ENCODE data around the gene BMP6. TPM values are rescaled to one million over a fixed set of nuclear protein-coding genes. Genes with fewer than 3 reads are reported as not detected.

The BMP6 gene
- total and polyA plus RNA-seq, 9 donors: 0.51 to 2.4 (median 1.4) TPM

- WGBS (ENCODE audit: insufficient coverage): 93% methylated on average over 2 of the region's 4 CpGs
- H3K4me3 ChIP-seq (ENCODE audit: low read length): no peak overlapping the region
Measured at GRCh38 chr6:7836371-7837026, 110.6 kb downstream of the BMP6 start.

GRCh38 chr6:7841781-7842468, 116.0 kb downstream of the BMP6 start:
- 63% methylated on average over 2 of the region's 3 CpGs for WGBS (ENCODE audit: insufficient coverage)
- Histone ChIP-seq H3K4me1 (ENCODE audit: control insufficient read depth, insufficient read depth, low read length) (peaks cover under 1% of the 10 kb centered on the region), H3K36me3 (ENCODE audit: control insufficient read depth, insufficient read depth, low read length) (no peaks in the 10 kb centered on the region), H3K9me3 (replicated peaks; ENCODE audit: control insufficient read depth, low read depth, low read length) (no peaks in the 10 kb centered on the region), H3K4me3 (ENCODE audit: low read length) (no peak overlapping the region), H3K27me3 (ENCODE audit: control insufficient read depth, insufficient read depth, low read length) (no peaks in the 10 kb centered on the region), H3K27ac (ENCODE audit: low read length) (no peak overlapping the region)
- DNase-seq: no peak

More at GRCh38 chr6:7836371-7837026, 110.6 kb downstream of the BMP6 start:
- no peaks in the 10 kb centered on the region for H3K4me1 ChIP-seq (ENCODE audit: control insufficient read depth, insufficient read depth, low read length)
- H3K9me3 ChIP-seq (replicated peaks; ENCODE audit: control insufficient read depth, low read depth, low read length): no peaks in the 10 kb centered on the region
- DNase-seq: no peak
- no peaks in the 10 kb centered on the region for H3K27me3 ChIP-seq (ENCODE audit: control insufficient read depth, insufficient read depth, low read length)
- no peaks in the 10 kb centered on the region for H3K36me3 ChIP-seq (ENCODE audit: control insufficient read depth, insufficient read depth, low read length)
- H3K27ac ChIP-seq (ENCODE audit: low read length): no peak overlapping the region

GRCh38 chr6:7846966-7847818, 121.3 kb downstream of the BMP6 start:
- Histone ChIP-seq H3K27me3 (ENCODE audit: control insufficient read depth, insufficient read depth, low read length) (no peaks in the 10 kb centered on the region), H3K9me3 (replicated peaks; ENCODE audit: control insufficient read depth, low read depth, low read length) (peaks cover 2% of the 10 kb centered on the region), H3K4me3 (ENCODE audit: low read length) (no peak overlapping the region), H3K27ac (ENCODE audit: low read length) (no peak overlapping the region), H3K4me1 (ENCODE audit: control insufficient read depth, insufficient read depth, low read length) (peaks cover 4% of the 10 kb centered on the region), H3K36me3 (ENCODE audit: control insufficient read depth, insufficient read depth, low read length) (no peaks in the 10 kb centered on the region)
- peak; percentile 46 for DNase-seq
- 51% methylated on average over 4 of the region's 7 CpGs for WGBS (ENCODE audit: insufficient coverage)

DNA sequence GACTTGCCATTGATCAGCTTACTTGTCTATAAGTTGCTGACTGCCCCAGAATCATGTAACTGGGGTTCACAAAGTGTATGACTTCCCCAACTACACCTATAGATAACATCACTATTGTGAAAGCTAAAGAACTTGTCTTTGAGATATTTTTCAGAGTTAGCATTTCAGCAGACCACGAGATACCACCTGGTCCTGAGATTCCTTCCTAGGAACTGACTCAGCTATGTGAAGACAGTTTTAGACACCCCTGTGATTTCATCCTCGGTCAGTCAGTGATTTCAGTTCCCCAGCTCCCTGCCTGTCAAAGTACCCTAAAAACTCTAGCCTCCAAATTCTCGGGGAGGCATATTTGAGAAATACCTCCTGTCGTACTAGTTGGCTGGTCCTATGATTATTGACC, 122.3 kb downstream of the BMP6 start:
- no peaks in the 10 kb centered on the region for H3K27me3 ChIP-seq (ENCODE audit: control insufficient read depth, insufficient read depth, low read length)
- no peaks in the 10 kb centered on the region for H3K36me3 ChIP-seq (ENCODE audit: control insufficient read depth, insufficient read depth, low read length)
- H3K4me1 ChIP-seq (ENCODE audit: control insufficient read depth, insufficient read depth, low read length): peaks cover 4% of the 10 kb centered on the region
- peaks cover 3% of the 10 kb centered on the region for H3K9me3 ChIP-seq (replicated peaks; ENCODE audit: control insufficient read depth, low read depth, low read length)
- DNase-seq: no peak
- 89% methylated on average over 4 of the region's 4 CpGs for WGBS (ENCODE audit: insufficient coverage)
- H3K27ac ChIP-seq (ENCODE audit: low read length): no peak overlapping the region
- no peak overlapping the region for H3K4me3 ChIP-seq (ENCODE audit: low read length)

- Histone ChIP-seq H3K9me3 (replicated peaks; ENCODE audit: control insufficient read depth, low read depth, low read length) (peaks cover 3% of the 10 kb centered on the region), H3K4me1 (ENCODE audit: control insufficient read depth, insufficient read depth, low read length) (peaks cover 4% of the 10 kb centered on the region), H3K27ac (ENCODE audit: low read length) (no peak overlapping the region), H3K4me3 (ENCODE audit: low read length) (no peak overlapping the region), H3K36me3 (ENCODE audit: control insufficient read depth, insufficient read depth, low read length) (no peaks in the 10 kb centered on the region), H3K27me3 (ENCODE audit: control insufficient read depth, insufficient read depth, low read length) (no peaks in the 10 kb centered on the region)
- no peak for DNase-seq
Measured at GRCh38 chr6:7851780-7852179, 125.9 kb downstream of the BMP6 start.

DNA sequence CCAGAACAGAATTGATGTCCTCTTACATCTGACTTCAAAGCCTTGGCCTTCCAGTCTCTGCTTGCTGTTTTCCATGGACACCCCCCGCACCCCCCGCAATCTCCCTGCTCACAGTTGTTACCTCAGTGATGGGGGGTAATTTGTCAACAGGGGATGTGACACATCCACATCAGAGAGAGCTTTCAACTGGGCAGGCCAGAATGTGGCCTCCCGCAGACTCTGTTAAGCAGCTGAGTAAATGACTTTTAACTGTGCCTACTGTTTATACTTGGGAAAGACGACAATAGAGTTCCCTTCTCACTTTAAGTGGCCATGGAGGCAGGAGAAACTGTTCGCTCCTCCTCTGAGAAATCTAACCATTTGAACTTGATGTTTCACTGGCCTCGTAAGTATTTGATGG, 133.7 kb downstream of the BMP6 start:
- WGBS (ENCODE audit: insufficient coverage): no CpG with 5 or more reads among the region's 6 CpGs
- Histone ChIP-seq H3K9me3 (replicated peaks; ENCODE audit: control insufficient read depth, low read depth, low read length) (no peaks in the 10 kb centered on the region), H3K27ac (ENCODE audit: low read length) (no peak overlapping the region), H3K27me3 (ENCODE audit: control insufficient read depth, insufficient read depth, low read length) (no peaks in the 10 kb centered on the region), H3K4me1 (ENCODE audit: control insufficient read depth, insufficient read depth, low read length) (no peaks in the 10 kb centered on the region), H3K4me3 (ENCODE audit: low read length) (no peak overlapping the region), H3K36me3 (ENCODE audit: control insufficient read depth, insufficient read depth, low read length) (no peaks in the 10 kb centered on the region)
- no peak for DNase-seq

- Histone ChIP-seq H3K27ac (ENCODE audit: low read length) (no peak overlapping the region), H3K27me3 (ENCODE audit: control insufficient read depth, insufficient read depth, low read length) (no peaks in the 10 kb centered on the region), H3K36me3 (ENCODE audit: control insufficient read depth, insufficient read depth, low read length) (no peaks in the 10 kb centered on the region), H3K4me3 (ENCODE audit: low read length) (no peak overlapping the region), H3K4me1 (ENCODE audit: control insufficient read depth, insufficient read depth, low read length) (no peaks in the 10 kb centered on the region), H3K9me3 (replicated peaks; ENCODE audit: control insufficient read depth, low read depth, low read length) (no peaks in the 10 kb centered on the region)
- peak; percentile 19 for DNase-seq
- 33% methylated on average over 2 of the region's 6 CpGs for WGBS (ENCODE audit: insufficient coverage)
Measured at GRCh38 chr6:7865781-7866180, 139.9 kb downstream of the BMP6 start.

DNA sequence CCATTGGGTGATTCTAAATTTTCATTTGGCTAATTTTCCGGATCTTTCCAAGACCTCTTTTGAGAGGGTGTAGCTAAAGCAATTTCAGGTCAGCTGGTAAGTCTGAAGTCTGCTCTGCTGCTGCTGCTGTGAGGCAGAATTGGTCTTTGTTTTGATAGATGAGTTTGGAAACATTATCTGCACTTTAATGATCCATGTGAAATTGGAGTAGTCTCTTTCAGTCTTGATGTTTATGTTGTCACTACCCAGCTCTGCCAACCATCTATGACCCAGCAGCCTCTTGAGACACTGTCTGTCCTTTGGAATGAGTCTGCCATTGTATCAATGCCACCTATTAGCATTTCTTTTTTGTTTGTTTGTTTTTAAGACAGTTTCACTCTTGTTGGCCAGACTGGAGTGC, 140.6 kb downstream of the BMP6 start:
- no peaks in the 10 kb centered on the region for H3K27me3 ChIP-seq (ENCODE audit: control insufficient read depth, insufficient read depth, low read length)
- no peak overlapping the region for H3K4me3 ChIP-seq (ENCODE audit: low read length)
- H3K4me1 ChIP-seq (ENCODE audit: control insufficient read depth, insufficient read depth, low read length): no peaks in the 10 kb centered on the region
- no peaks in the 10 kb centered on the region for H3K36me3 ChIP-seq (ENCODE audit: control insufficient read depth, insufficient read depth, low read length)
- H3K27ac ChIP-seq (ENCODE audit: low read length): no peak overlapping the region
- H3K9me3 ChIP-seq (replicated peaks; ENCODE audit: control insufficient read depth, low read depth, low read length): no peaks in the 10 kb centered on the region
- no CpG with 5 or more reads among the region's 1 CpG for WGBS (ENCODE audit: insufficient coverage)
- no peak for DNase-seq

DNA sequence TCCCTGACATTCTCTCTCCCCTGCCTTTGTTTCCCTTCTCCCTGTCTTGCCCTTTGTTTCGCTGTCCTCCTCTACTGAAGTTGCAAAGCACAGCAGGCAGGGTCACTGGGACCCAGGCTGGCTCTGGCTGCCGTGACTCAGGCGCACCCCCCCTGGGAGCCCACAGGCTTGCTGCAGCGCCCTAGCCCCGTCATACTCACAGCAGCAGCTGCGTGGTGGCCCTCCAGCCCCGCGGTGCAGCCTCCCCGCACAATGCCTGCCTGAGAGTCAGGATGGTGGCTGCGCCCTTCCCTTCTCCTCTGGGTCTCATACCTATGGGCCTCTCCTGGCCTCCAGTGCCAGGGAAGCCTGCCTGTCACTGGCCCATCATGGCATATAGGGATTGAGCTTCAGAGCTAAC, 143.0 kb downstream of the BMP6 start:
- no peaks in the 10 kb centered on the region for H3K4me1 ChIP-seq (ENCODE audit: control insufficient read depth, insufficient read depth, low read length)
- 81% methylated on average over 7 of the region's 10 CpGs for WGBS (ENCODE audit: insufficient coverage)
- H3K9me3 ChIP-seq (replicated peaks; ENCODE audit: control insufficient read depth, low read depth, low read length): peaks cover 3% of the 10 kb centered on the region
- no peak for DNase-seq
- H3K4me3 ChIP-seq (ENCODE audit: low read length): no peak overlapping the region
- no peaks in the 10 kb centered on the region for H3K27me3 ChIP-seq (ENCODE audit: control insufficient read depth, insufficient read depth, low read length)
- no peak overlapping the region for H3K27ac ChIP-seq (ENCODE audit: low read length)
- no peaks in the 10 kb centered on the region for H3K36me3 ChIP-seq (ENCODE audit: control insufficient read depth, insufficient read depth, low read length)

DNA sequence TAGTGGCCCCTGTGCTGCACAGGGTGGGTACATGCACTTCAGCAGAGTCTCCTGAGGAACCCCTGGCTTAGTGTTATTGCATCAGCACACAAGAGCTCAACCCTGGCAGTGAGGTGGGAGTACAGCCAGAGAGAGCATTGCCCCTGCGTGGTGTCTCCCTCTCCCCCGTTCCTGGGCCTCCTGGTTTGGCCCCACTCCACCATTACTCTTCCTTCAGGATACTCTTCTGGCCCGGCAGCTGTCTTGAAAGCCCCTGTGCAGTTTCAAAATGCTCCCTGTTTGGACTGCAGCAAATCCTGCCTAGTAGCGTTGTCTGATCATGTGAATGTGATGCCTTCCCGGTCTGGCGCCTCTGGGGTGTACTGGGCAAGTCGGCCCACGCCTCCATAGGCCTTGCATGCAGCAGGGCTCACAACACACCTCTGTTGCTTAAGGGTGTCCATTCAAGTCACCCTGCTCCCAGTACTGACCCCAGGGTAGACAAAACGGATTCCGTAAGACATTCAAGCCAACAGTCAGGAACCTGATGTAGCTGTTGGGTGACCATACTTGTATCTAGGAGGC, 152.6 kb downstream of the BMP6 start:
- H3K4me3 ChIP-seq (ENCODE audit: low read length): no peak overlapping the region
- DNase-seq: no peak
- 62% methylated on average over 10 of the region's 10 CpGs for WGBS (ENCODE audit: insufficient coverage)
- H3K27ac ChIP-seq (ENCODE audit: low read length): no peak overlapping the region
- no peaks in the 10 kb centered on the region for H3K9me3 ChIP-seq (replicated peaks; ENCODE audit: control insufficient read depth, low read depth, low read length)
- no peaks in the 10 kb centered on the region for H3K4me1 ChIP-seq (ENCODE audit: control insufficient read depth, insufficient read depth, low read length)
- peaks cover 41% of the 10 kb centered on the region for H3K36me3 ChIP-seq (ENCODE audit: control insufficient read depth, insufficient read depth, low read length)
- no peaks in the 10 kb centered on the region for H3K27me3 ChIP-seq (ENCODE audit: control insufficient read depth, insufficient read depth, low read length)

All from muscle of leg (tissue), 11 donors.